NOMO-1 treated with DMSO at 0.1 percent for 48 hours (cell line): ENCODE measurements around the gene REV1.
A peak's percentile ranks its signal among the peaks of the same experiment; 100 is the strongest.
"Not testable (repeated sequence)": the region's sequence is repeated elsewhere in the genome, so short reads cannot be mapped to it uniquely, and the experiment has no call there.

ENCODE experiments used
- DNase-seq: peaks from one replicate; lab custom pipeline; 2025; ENCODE audit not compliant: unreplicated experiment; lab: John Stamatoyannopoulos, UW

REV1 gene

DNA sequence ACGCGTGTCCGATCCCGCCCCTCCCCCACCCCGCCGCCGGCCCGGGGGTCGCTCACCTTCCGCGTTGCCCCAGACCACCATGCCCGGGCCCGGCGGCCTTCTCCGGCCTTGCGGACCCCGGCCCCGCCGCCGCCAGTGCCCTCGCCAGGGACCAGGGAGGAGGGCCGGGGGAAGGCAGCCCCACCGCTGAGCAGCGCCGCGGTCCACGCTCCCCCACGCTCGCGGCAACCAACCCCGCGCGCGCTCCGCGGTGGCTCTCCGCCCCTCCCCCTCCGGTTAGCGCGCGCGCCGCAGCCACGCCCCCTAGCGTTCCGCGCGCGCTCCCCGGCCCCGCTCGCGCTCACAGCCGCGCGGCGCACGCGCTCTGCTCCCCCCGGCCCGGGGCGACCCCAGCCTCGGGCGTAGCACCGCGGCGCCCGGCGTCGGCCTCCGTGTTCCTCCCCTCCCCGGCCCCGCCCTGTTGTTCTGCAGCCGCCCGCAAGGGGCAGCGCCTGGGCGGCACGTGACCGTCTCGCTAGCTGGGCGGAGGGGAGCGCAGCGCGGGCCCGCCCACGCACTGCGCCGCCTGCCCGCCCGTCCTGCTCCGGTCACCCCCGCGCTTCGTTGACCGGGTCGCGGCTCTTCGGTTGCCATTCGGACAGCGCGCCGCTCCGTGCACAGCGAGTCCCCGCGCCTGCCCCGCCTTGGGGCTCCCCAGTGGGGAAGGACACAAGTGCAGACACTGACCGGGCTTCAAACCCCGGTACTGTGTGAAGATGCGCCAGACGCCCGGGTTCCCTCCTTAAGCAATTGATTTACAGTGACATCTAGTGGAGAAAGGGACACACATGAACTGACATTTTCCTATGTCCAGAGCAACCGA lies at the start of gene REV1:
Gene REV1 (minus strand): TSS at position 257 of the 862 bp plus-strand sequence. CDS start 25,042 bp downstream, outside the sequence.
- peak; percentile 88 for DNase-seq

DNA sequence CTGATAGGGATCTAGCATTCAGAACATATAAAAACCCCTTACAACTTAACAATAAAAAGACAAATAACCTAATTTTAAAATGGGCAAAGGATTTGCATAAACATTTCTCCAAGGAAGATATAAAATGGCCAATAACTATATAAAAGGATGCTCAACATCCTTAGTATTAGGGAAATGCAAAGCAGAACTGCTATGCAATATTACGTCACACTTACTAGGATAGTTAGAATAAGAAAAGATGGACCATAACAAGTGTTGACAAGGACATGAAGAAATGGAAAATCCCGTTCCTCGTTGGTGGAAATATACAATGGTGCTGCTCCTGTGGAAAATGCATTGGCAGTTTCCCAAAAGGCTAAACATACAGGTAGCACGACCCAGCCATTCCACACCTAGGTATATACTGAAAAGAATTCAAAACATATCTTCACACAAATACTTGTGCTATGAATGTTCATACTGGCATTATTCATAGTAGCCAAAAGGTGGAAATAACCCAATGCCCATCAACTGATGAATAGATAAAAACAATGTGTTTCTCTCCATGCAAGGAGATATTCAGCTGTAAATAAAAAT lies 48.2 kb upstream of the REV1 start:
- DNase-seq: no peak

DNA sequence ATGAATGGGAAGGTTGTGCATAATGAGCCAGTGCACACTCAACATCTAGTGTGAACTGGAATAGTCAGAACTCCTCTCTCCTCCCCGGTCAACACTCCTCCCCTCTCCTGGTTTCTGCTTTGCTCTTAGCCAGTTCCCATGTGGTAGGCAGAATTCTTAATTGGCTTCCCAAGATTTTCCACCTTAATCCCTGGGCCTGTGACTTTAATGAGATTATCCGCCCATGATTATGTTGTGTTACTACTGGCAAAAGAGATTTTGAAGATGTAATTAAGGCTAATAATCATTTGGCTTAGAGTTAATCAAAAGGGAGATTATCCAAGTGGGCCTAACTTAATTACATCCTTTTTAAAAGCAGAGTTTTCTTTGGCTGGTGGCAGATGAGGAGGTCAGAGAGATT lies 34.2 kb upstream of the REV1 start:
- DNase-seq: no peak

DNA sequence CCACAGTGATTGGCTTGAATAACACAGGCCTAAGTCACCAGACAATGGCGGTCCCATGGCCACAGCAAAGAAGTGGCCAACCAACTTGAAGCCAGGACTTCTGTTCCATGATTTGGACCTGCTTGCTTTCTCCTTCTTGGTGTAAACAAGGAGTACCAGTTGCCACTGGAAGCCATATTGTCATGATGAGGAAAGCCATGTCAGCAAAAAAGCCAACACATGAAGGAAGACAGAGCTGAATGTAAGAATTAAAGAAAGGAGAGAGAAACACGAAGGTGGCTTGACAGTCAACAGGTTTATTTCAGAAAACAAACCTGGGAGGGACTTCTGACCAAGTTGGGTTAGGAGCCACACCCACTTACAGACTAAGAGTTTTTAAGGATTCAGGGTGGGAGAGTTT lies 32.3 kb upstream of the REV1 start:
- no peak for DNase-seq

DNA sequence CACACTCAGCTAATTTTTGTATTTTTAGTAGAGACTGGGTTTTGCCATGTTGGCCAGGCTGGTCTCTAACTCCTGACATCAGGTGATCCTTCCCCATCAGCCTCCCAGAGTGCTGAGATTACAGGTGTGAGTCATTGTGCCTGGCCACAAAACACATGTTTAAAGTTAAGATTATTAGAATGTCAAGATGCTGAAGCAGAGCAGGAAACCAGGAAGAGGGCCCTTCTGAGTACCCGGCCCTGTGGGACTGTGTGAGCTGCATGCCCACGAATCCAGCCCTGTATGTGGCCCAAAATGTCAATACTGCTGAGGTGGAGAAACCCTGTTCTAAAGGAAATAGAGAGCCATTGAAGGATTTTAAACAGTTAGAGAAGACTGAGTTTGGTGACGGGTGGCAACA lies 31.0 kb upstream of the REV1 start:
- DNase-seq: no peak

DNA sequence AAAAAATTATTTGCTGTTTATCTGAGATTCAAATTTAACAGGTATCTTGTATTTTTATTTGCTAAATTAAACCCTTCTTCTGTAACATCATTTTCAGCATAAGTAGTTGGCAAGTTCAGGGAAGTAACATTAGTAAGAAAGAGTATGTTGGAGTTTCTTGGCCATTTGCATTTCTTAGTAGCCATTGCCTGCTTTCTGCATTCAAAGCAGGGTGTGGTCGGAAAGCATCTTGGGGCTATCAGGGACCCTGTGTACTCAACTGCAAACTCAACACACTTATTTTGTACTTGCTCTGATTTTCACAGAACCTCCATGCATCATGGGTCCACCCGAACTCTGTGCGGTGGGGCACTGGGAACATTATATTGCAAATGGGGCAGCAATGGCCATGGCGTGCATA lies 30.4 kb upstream of the REV1 start:
- DNase-seq: no peak

DNA sequence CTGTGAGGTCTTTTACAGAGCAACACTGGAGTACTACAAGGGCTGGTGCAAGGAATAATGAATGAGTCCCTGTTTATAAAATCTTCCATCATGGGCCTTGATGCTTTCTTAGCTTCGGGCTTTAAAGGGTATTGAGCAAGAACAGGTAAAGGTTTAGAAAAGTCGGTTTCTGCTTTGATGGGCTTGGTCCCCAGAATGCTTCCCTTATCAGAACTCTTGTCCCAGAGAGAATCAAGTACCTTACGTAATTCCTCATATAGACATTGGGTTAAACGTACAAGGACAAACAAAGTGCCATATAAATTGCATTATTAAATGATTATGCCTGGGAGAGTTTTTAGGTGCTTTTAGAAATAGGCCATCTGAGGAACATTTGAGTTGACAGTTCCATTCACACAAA lies 24.5 kb upstream of the REV1 start:
- no peak for DNase-seq

DNA sequence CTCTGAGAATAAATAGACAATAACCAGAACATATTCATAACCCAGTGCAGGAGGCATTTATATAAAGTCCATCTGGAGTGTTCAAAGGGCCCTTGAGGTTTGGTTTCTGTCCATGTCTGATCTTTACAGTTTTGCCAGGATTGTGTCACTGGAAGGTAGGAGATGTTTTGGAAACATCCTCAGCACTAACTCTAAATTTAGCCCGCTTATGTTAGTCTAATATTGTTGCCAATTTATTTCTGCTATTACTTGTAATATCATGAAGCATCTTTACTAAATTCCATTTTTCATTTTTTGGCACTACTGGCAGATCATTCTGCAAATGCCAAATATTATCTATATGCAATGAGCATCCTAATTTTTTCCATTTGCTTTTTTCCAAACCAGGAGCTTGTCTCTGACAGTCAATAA lies 22.4 kb upstream of the REV1 start:
- no peak for DNase-seq

DNA sequence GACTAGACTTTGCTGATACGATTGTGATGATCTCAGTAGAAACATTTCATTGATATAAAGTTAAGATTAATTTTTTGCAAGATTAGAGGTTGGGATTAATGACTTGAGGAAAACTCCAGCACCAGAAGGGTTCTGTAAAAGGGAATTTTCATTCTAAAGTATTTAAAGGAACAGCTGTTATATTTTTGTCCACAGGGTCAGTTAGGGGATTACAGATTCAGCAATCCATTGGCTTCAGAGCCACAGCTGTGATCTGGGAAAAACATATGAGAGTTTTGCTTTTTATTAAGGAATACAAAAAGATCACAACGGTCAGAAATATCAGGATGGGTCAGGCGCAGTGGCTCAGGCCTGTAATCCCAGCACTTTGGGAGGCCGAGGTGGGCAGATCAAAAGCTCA lies 19.6 kb upstream of the REV1 start:
- no peak for DNase-seq

DNA sequence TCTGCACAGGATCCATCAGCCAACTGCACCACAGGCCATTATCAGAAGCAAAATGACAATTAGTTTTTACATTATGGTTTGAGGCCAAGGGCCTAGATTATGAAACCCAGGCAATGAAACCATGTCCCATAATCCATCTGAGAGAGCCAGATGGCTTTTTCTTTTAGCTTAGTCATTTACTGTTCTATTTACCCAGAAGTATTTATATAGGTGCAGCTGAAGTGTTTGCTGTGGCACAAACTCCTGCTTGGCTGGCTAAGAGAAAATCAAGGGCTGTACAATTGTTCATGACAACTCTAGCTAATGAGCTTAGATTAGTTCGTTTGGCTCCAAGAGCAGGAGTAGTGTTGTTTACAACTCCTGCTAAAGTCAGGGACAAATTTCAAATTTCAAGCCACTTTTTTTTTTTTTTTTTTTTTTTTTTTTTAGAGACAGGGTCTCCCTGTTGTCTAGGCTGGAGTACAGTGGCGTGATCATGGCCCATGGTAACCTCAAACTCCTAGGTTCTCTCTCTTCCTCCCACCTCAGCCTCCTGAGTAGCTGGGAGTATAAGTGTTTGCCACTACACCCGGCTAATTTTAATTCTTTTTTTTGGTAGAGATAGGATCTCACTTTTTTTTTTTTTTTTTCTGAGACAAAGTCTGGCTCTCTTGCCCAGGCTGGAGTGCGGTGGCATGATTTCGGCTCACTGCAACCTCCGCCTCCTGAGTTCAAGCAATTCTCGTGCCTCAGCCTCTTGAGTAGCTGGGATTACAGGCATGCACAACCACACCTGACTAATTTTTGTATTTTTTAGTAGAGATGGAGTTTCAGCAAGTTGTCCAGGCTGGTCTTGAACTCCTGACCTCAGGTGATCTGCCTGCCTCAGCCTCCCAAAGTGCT lies 18.4 kb upstream of the REV1 start:
- DNase-seq: no peak

DNA sequence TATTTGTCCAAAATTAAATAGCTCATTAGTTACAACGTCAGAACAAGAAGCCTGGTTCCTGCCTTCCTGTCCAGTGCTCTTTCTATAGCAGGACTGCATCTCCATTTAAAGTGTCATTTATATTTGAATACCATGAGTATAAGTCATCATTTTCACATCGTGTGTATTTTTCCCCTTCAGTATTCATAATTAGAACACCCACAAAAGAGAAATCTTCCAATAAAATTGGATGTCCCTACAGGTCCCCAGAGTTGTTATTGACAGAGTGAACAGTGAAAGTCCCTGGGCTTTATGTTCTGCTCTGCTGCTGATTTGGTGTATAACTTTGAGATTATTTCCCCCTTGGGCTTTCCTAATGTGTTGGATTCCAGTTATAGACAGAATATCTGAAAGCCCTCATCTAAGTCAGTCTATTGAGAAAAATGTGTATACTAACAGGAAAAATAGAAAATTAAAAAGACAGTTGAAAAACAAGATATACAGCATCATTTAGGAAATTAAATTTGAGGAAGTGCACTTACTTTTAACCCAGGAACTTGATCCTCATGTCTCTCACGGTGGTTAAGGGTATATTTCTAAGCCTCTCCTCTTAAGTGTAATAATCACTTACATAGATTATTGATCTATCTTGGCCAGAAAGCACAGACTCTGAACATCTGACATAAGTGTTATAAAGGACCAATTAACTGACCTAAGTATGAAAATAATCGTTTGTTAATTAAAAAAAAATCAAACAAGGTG lies 15.2 kb upstream of the REV1 start:
- peak; percentile 12 for DNase-seq

DNA sequence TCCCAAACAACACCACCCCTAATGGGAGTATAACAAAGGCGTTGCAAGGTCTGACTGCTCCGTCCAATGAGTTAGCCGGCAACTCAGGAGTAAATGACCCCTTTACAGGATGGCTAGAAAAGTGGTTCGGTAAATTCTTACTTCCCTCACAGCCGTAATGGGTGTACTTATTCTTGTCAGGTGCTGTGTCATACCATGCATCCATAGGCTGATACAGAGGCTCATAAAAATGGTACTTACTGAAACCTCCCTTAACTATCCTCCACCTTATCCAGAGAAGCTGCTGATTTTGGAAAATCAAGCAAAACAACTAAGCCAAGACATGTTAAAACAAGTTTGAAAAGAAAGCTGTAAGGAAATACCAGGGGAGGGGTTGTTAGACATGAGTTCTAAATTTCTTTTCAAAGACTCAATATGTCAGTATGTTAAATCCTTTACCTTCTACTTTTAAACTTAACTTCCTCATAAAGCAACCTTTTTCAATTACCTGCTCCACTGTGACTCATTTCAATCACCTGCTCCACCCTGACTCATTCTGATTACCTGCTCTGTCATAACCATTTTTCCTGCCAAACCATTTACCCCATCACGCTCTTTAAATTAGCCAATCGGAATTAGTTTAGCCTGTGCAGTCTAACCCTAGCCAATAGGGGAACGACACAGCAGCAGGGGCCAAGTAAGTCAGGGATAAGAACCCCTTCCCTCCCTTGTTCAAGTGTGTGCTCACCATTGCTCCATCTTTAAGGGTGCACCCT lies 14.0 kb upstream of the REV1 start:
- not testable (repeated sequence) for DNase-seq

DNA sequence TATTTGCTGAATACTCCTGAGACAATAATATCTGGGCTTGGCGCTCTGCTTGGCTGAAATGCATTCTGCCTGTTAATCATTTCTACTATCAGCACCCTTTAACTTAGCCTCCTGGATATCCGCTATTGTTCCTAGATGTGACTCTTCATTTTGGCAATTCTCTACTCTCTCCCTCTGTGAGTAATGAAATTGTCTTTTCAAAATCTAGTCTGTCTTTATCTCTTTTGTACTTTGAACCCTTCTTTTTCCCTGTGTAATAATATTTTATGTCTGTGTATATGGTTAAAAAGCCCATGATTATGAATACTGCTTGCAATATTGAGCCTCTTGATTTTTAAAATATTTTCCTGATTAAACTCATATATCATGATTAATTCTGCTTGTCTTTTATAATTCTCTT lies 6.2 kb upstream of the REV1 start:
- DNase-seq: no peak

DNA sequence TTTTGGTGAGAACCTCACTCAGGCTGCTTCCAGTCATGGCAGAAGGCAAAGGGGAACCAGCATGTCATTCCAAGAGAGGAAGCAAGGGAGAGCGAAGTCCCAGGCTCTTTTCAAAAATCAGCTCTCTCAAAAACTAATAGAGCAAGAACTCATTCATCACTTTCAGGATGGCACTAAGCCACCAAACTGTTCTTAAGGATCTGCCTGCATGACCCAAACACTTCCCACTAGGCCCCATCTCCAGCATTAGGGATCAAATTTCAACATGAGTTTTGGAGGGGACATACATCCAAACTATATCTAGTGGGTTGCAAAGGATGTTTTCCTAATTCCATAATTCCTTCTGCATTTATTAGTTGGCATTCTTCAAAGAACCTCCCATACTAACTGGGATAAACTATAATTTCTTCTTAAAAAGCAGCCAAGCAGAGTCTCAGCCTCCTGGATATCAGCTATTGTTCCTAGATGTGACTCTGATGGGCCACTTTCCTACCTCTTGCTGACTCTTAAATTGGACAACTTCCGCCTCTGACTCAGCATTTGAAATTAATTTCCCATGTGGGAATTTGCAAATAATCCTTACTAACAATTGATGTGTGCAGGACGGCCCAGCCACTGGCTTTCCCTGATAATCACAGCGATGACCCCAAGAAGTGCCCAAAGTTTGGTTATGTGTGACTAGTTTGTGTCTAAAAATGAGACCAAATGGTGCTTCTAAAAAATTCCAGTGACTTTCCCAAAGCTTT lies 5.5 kb upstream of the REV1 start:
- no peak for DNase-seq

DNA sequence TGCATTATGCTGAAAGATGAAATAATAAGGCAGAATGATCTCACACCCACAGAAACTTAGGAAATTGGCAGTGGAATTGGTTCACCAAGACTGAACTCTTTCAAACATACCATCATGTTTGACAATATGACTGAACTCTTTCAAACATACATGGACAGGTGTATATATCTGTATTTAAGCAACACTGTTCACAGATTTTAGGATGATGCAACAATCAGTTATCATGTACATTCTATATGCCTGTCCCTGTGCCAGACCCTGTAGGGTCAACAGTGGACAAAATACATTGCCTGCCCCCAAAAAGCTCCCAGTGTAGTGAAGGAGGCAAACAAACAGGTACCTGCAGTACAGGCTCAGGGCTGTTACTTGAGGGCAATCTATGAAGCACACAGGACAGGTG lies 2.9 kb upstream of the REV1 start:
- no peak for DNase-seq

DNA sequence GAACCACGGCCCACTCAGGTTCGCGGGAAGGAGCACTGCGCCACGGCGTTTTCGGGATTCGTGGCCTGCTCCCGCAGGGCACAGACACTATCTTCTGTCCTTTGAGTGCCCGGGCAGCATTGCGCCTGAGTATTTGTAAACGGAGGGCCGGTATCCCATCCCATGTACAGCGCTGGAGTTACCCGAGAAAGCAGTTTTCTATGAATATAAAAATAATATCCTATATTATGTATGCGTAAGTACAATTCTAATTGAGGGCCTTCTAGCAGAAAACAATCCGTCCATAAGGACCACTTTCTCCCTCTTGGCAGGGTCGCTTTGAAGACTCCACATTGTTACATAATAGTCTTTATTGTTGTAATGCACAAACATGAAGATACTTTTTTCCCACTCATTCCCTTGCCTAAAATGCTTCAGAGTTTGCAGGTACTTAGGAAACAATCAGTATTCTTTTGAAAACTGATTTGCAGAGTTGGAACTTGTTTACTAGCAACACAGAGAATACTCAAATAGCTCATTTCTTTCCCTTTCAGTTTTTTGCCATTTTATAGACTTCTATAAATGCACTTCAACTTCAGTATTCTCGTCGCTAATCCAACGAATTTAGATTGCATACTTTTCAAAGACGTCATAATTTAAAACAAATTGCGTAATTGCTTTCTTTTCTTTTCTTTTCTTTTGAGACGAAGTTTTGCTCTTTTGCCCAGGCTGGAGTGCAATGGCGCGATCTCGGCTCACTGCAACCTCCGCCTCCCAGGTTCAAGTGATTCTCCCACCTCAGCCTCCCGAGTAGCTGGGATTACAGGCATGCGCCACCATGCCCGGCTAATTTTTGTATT lies 1.0 kb upstream of the REV1 start:
- no peak for DNase-seq

DNA sequence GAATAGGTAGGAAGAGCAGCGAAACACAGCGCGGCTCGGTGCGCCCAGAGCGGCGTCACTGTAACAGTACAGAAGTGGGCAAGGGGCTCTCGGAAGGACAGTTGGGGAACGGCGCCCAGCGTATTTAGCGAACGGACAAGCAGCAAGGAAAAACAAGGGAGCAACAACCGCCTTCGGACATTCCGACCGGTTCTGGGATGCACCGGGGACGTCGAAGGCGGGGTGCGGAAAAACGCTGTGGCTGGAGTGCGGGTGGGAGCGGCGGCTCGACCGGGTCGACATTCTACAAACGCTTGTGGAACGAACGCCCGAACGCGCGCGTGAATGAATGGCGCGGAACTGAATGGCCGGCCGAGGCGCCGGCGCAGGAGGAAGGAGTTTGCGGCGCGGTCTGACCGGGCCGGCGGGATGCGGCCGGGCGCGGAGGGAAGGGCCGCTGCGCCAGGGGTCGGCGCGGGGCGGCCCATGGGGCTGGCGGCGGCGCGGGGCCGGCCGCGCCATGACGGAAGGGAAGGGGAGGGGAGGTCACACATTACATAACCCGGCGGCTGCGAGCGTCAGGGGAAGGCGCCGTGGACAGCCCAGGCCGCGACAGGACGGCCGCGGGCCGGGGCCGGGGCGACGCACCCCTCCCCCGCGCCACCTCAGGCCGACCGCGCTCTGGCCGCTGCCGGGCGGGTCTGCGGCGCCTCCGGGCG lies 605 bp downstream of the REV1 start:
- DNase-seq: peak; percentile 50

DNA sequence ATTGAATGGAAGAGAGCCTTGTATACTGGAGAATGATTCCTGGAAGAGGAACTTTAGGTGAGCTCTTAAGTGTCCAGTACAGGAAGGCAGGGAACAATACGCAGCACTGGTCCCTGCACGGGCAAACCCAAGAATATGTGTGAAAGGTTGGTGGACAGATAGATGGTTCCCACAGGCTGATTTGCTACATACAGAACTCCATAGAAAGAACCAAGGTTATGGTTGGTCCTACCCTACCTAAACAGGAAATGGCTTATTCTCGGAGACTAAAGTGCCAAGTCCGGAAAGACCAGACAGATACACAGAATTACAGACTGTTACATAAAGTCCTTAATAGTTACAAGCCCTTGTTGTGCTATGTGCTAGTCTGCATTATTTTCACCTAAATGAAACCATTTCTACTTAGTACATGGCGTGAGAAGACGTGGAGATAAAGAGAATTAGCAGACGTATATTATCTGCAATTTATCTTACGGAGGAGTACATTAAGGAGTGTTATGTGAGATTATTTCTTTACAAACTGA lies 1.2 kb downstream of the REV1 start:
- peak; percentile 14 for DNase-seq
